NCI-H2227 treated with DMSO at 0.1 percent for 48 hours (cell line): ENCODE results near the gene PTGES3.
"Not testable (repeated sequence)": the region's sequence is repeated elsewhere in the genome, so short reads cannot be mapped to it uniquely, and the experiment has no call there.

Experiments
- DNase-seq: peaks from one replicate; lab custom pipeline; 2025; lab: John Stamatoyannopoulos, UW

PTGES3 gene

GRCh38 chr12:56688129-56688845 is at the start of gene PTGES3:
Gene PTGES3 (minus strand): TSS chr12:56688284. CDS start chr12:56687999, 285 bp downstream.
- peak; percentile 93 for DNase-seq

GRCh38 chr12:56728139-56728861 is 40.2 kb upstream of the PTGES3 start:
- DNase-seq, result no peak

- not testable (repeated sequence) for DNase-seq
Observed at GRCh38 chr12:56726196-56726675, 38.2 kb upstream of the PTGES3 start.

GRCh38 chr12:56725723-56726102 is 37.6 kb upstream of the PTGES3 start:
- DNase-seq, result no peak

- DNase-seq, result peak; percentile 92
Observed at GRCh38 chr12:56724972-56725722, 37.1 kb upstream of the PTGES3 start, which contains the start of gene NACA. Gene NACA (minus strand): TSS chr12:56725299. CDS start chr12:56724521, 778 bp downstream.

- no peak for DNase-seq
Observed at GRCh38 chr12:56724701-56724971, 36.6 kb upstream of the PTGES3 start.

- DNase-seq, result no peak
Observed at GRCh38 chr12:56723889-56724700, 36.0 kb upstream of the PTGES3 start.

GRCh38 chr12:56723352-56723751 is 35.3 kb upstream of the PTGES3 start:
- DNase-seq, result no peak

GRCh38 chr12:56722832-56723231 is 34.7 kb upstream of the PTGES3 start:
- DNase-seq, result no peak

- DNase-seq, result no peak
Observed at GRCh38 chr12:56721721-56722120, 33.6 kb upstream of the PTGES3 start.

- DNase-seq, result no peak
Observed at GRCh38 chr12:56721216-56721615, 33.1 kb upstream of the PTGES3 start.

GRCh38 chr12:56720731-56721151 is 32.7 kb upstream of the PTGES3 start:
- no peak for DNase-seq

- no peak for DNase-seq
Observed at GRCh38 chr12:56719056-56719455, 31.0 kb upstream of the PTGES3 start.

- DNase-seq, result no peak
Observed at GRCh38 chr12:56718636-56719035, 30.6 kb upstream of the PTGES3 start.

GRCh38 chr12:56718149-56718548 is 30.1 kb upstream of the PTGES3 start:
- DNase-seq, result no peak

GRCh38 chr12:56716933-56717880 is 29.1 kb upstream of the PTGES3 start:
- no peak for DNase-seq

GRCh38 chr12:56716458-56716857 is 28.4 kb upstream of the PTGES3 start:
- no peak for DNase-seq

GRCh38 chr12:56715798-56716197 is 27.7 kb upstream of the PTGES3 start:
- no peak for DNase-seq

GRCh38 chr12:56714431-56714929 is 26.4 kb upstream of the PTGES3 start:
- DNase-seq, result no peak

- DNase-seq, result no peak
Observed at GRCh38 chr12:56713345-56713744, 25.3 kb upstream of the PTGES3 start.
